Activated CD8-positive, alpha-beta memory T cell treated with anti-CD3 and anti-CD28 coated beads for 4 hours (primary cell): ENCODE measurements around the gene RASA3.

Experiments used
- DNase-seq, 2 donors: peaks; one replicate each; pipeline ENCODE4 v3.0.0-alpha.2; 2020; ENCODE audit warnings: low read depth in 2 of 2

RASA3 gene

DNA sequence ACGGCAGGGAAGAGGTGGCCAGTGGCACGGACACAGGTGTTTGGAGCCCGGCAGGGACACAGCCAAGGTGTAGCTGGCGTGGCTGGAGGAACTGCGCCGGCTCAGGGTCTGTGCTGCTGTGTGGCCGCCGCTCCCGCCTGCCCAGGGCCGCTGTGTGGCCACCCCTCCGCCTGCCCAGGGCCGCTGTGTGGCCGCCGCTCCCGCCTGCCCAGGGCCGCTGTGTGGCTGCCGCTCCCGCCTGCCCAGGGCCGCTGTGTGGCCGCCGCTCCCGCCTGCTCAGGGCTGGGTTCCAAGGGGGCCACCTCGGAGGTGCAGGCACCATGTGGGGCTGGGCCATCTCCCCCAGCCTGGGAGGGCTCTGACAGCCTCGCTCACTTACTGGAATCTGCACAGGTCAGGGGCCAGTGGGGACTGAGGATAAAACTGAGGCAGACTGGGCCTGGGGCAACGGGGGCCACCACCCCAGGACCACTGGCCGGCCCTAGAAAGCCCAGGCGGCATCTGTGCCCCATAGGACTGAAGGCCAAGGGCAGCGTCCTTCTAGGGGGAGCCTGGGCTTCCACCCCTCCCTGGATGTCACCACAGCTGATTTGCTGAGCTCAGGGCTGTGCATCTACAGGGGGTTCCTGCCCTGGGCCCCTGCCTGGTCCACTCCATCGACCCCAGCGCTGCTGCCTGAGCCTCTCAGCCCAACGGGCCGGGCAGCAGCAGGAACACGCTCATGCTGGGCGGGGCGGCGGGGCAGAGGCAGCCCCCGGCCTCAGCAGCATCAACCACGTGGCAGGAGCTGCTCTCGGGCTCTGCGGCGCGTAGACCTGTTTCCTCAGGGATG lies 180.1 kb downstream of the RASA3 start:
- no peak for DNase-seq

DNA sequence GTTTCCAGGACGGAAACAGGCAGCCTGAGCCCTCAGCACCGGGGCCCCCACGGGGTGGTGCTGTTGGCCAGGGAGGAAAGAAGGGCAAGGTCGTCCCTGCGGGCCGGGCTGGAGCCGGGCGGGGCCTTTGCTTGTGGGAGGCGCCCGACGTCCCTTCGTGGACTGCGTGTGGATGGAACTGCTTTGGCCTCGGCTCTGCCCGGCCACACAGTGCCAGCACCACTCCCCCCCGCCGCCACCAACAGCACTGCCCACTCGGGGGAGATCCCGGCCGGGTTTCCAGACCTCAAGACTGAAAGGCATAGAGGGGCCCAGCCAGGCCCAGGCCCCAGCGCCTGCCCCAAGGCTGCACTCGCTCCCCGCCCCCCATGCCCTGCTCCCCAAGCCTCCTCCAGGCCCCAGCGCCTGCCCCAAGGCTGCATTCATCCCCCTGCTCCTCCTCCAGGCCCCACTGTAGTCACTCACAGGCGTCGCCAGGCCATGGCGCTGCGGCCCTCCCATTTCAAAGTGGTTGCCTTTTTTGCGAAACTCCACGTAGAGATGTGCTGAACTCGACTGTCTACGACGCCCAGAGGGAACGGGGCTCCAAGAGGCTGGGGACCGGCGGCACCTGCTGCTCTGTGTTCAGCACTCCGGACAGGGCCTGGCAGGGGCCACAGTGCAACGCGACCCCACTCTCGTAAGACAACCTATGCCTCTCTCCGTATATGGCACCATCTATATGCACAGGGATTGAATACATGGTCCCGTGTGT lies 181.0 kb downstream of the RASA3 start:
- DNase-seq = peak in 1 of 2 donors; percentile 16

- no peak for DNase-seq
Measured at GRCh38 chr13:113950451-113951245, 181.8 kb downstream of the RASA3 start.

- no peak for DNase-seq
Measured at GRCh38 chr13:113949546-113949945, 182.9 kb downstream of the RASA3 start.

GRCh38 chr13:113948034-113948742 lies 184.2 kb downstream of the RASA3 start:
- no peak for DNase-seq

GRCh38 chr13:113947311-113948033 lies 185.0 kb downstream of the RASA3 start:
- no peak for DNase-seq

GRCh38 chr13:113946409-113947181 lies 185.8 kb downstream of the RASA3 start:
- DNase-seq = no peak

GRCh38 chr13:113945857-113946408 lies 186.5 kb downstream of the RASA3 start:
- DNase-seq = no peak

DNA sequence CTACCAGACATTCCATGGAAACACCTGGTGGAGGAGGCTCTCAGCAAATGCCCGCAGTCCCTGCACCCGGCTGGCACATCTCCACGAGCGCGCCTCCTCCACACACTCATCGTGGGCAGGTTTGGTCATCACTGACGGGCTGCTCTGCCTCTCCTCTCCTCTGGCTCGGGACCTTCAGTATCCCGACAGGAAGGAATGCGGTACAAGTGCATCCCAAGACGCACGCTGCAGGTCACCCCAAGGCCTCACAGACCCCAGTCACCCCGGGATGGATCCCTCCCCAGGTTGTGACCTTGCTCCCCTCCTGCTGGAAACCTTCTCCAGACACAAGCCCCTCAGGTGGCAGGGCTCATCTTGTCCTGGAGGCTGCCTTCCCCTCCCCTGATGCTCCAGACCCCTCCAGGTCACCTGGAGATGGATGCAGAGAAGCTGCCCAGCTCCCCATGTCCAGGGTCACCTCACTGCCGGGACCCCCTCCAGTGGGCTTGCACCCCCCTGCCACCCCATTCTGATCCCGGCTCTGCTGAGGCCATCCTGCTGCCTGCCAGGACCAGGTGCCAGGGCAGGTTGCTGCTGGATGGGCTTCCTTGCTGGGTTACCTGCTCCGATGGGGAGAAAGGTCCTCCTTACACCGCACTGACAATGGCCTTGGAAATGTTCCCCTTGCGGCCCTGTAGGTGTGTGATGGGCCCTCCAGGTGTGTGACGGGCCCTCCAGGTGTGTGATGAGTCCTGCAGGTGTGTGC lies 188.4 kb downstream of the RASA3 start:
- no peak for DNase-seq

DNA sequence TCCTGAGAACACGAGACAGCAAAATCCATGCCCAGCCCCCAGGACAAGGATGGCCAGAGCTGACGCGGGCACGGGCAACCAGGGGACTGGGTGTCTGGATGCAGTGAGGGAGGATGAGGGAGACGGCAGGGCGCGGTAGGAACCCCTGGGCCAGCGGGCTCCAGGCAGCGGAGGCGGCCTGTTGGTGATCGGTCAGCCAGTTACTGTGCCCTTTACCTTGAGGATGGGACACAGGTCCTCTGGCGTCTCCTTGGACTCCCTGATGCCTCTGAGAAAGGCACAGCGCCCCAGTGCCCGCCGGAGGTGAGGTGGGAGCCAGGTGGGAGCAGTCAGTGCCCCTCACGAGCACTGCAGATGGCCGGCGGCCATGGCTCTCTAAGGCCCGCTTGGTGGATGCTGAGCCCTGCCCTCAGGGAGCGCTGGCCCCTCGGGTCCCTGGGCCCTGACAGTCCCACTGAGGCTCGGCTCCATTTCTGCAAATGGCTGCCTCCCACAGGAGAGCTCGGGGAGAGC lies 189.8 kb downstream of the RASA3 start:
- no peak for DNase-seq

DNA sequence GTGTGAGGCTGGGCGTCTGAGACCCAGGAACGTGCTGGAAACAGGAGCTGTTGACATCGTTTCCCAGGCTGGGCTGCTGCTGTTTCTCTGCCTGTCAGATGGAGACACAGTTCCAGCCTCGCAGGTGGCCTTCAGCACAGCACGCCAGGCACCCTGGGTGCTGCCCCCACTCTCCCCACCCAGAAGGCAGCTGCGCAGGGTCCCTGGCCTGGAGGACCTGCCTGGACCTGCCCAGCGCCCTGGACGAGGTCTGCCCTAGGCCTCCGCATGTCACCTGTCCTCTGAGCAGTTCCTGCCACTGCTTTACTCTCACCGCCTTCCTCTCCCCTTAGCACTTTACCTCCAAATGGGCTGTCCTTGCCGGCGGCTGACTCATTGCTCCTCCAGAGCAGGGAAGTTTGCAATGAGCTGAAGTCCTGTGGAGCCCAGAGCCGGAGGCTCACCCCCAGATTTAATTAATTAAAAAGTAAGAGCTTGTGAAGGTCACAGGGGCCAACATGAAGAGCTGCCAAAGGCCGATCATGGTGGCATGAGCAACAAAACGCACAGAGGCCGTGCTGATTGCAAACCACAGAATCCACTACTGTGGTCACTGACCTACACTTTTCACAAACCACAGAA lies 190.7 kb downstream of the RASA3 start:
- no peak for DNase-seq

- DNase-seq = no peak
Measured at GRCh38 chr13:113939944-113940297, 192.5 kb downstream of the RASA3 start.

DNA sequence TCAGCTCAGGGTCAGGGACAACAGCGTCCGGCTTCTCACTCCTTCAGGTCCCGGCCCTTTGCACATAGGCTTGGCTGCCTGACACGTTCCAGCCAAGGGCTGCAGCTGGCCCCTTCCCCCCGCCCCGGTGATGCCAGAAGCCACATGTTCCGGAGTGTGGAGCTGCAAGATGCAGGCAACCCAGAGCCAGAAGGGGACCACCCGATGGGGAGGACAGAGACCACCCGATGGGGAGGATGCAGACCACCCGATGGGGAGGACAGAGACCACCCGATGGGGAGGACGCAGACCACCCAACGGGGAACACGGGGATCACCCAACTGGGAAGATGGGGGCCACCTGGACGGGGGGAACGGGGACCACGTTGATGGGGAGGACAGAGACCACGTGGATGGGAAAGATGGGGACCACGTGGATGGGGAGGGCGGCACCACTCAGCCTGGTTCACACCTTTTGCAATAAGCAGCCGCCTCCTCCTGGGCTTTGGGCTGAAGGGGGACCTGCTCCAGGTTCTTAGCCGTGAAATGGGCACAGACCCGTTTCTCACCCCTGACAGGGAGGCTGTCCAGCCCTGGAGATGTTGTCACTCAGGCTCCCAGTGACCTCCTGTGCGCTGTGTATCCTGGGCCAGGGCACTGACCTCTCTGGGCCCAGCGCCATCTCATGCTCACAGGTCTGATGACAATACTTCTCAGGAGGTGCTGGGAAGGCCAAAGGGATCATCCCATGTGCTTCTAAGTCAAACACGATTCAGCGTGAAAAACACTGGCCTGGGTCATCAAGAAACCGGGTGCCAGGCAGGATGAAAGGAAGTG lies 193.1 kb downstream of the RASA3 start:
- no peak for DNase-seq

GRCh38 chr13:113938716-113939115 lies 193.7 kb downstream of the RASA3 start:
- DNase-seq = no peak

DNA sequence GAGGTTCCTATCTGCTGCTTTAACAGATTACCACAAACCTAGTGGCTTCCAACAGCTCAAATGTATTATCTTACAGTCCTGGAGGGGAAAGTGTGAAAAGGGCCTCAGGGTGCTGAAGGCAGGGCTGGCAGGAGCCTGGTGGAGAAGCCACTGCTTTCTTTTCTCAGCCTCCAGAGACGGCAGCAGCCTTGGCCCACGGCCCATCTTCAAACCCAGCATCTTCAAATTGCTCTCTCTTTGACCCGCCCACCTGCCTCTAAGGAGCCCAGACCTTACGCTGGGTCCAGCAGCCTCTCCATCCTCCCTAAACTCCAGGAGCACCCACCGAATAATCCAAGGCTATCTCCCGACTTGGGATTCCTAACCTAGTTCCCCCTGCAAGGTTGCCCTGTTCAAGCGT lies 194.2 kb downstream of the RASA3 start:
- DNase-seq = no peak

DNA sequence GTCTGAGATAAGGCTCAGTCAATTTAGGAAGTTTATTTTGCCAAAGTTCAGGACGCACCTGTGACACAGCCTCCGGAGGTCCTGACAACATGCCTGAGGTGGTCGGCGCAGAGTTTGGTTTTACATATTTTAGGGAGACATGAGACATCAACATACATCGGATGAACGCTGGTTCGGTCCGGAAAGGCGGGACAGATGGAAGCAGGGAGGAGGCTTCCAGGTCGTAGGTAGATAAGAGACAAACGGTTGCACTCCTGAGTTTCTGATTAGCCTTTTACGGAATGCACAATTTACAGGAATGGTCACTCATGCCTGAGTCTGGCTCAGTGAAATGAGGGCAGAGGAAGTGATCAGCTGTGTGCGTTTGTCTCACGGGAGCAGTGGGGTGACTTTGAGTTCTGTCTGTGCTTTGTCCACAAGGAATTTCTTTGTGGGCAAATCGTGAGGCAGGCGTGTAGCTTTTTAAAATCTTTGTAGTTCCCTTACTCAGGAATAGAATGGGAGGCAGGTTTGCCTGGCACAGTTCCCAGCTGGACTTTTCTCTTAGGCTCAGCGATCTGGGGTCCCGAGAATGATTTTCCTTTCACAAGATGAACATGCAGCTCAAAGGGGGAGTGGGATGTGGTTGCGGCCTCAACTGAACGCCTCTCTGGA lies 194.8 kb downstream of the RASA3 start:
- DNase-seq = no peak

GRCh38 chr13:113937073-113937472 lies 195.3 kb downstream of the RASA3 start:
- DNase-seq = no peak
